HEK293T (cell line): ENCODE measurements around the gene CD68.

Experiments used
- ARNT ChIP-seq: fragments of 450-650 bp; IDR thresholded peaks from 2 replicates; pipeline ENCODE4 v1.6.1; 2017; ENCODE audit warnings: mild to moderate bottlenecking
- BHLHE40 ChIP-seq: fragments of 450-650 bp; IDR thresholded peaks from 2 replicates; pipeline ENCODE4 v1.6.1; 2016; ENCODE audit warnings: mild to moderate bottlenecking, moderate library complexity, borderline replicate concordance
- FOXA1 ChIP-seq: fragments of 450-650 bp; IDR thresholded peaks from 2 replicates; pipeline ENCODE4 v1.6.1; 2016; ENCODE audit warnings: mild to moderate bottlenecking
- FOXM1 ChIP-seq: fragments of 450-650 bp; IDR thresholded peaks from 2 replicates; pipeline ENCODE4 v1.6.1; 2017; ENCODE audit warnings: mild to moderate bottlenecking, borderline replicate concordance
- HDGF ChIP-seq: fragments of 450-650 bp; IDR thresholded peaks from 2 replicates; pipeline ENCODE4 v1.6.1; 2017; ENCODE audit warnings: antibody characterized with exemption, borderline replicate concordance
- L3MBTL2 ChIP-seq: fragments of 450-650 bp; conservative IDR thresholded peaks from 2 replicates; pipeline ENCODE4 v1.6.1; 2016; ENCODE audit warnings: mild to moderate bottlenecking
- NFRKB ChIP-seq: fragments of 450-650 bp; IDR thresholded peaks from 2 replicates; pipeline ENCODE4 v1.6.1; 2016; ENCODE audit warnings: mild to moderate bottlenecking, moderate library complexity
- SP1 ChIP-seq: fragments of 450-650 bp; IDR thresholded peaks from 2 replicates; pipeline ENCODE4 v1.6.1; 2017
- SUZ12 ChIP-seq: fragments of 450-650 bp; IDR thresholded peaks from 2 replicates; pipeline ENCODE4 v1.6.1; 2016; ENCODE audit warnings: mild to moderate bottlenecking

- TF ChIP-seq NFRKB (no peak), HDGF (no peak), SP1 (no peak), L3MBTL2 (no peak), ARNT (no peak), BHLHE40 (no peak), FOXM1 (no peak), SUZ12 (no peak), FOXA1 (no peak)
These were observed 41.4 kb downstream of the CD68 start for GRCh38 chr17:7620835-7621234.
